HG03460 (cell line): ENCODE data around the gene ROBO3.
A peak's percentile ranks its signal among the peaks of the same experiment; 100 is the strongest.

Source experiments
- ATAC-seq: cut with Tn5 transposase; IDR thresholded peaks from one replicate; pipeline ENCODE4 v1.9.1; 2021; ENCODE audit not compliant: unreplicated experiment

ROBO3 gene

DNA sequence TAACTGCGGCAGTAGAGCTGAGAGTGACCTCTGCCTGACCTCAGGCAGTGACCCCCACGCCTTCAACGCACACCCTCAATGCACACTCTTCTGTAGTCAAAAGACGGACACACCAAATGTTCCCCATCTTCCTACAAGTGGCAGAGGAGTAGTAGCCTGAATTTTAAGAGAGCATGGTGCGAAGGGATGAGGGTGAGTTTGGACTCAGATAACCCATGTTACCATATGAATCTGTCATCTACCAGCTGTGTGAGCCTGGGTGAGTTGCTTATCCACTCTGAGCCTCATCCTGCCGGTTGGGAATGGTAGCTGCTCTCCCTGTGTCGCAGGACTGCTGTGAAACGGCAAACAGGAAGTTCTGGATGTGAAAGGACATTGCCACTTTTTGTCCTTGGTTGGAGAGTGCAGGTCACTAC, 20.6 kb upstream of the ROBO3 start:
- no peak for ATAC-seq

DNA sequence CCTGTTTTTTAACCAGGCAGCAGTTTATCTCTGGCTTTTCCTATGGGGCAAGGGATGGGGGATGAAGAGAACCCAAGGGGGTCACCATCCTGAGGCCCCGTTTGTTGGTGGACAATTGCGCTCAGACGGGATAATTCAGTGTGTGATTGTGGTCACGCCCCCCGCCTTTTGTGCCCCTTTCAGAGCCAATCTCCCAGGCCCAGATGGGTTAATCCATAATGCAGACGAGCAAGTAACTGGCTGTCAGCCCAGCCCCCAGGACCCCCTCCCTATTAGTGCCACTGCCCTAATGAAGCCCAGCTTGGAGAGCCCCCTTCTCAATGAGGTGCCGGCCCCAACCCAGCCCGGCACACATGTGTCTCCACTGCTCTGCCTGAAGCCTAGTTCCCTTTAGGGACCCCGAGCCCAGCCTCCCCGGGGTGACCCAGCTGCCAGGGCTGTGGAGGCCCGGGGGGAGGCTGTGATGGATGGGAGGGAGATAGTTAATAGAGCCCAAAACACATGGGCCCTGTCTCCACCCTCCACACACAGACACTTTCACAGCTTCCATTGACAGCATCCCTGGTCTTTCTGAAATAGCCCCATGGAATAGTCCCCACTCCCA, 19.1 kb upstream of the ROBO3 start:
- no peak for ATAC-seq

GRCh38 chr11:124859171-124859570, 6.1 kb upstream of the ROBO3 start:
- ATAC-seq, result no peak

- no peak for ATAC-seq
Measured at GRCh38 chr11:124861670-124862069, 3.6 kb upstream of the ROBO3 start.

DNA sequence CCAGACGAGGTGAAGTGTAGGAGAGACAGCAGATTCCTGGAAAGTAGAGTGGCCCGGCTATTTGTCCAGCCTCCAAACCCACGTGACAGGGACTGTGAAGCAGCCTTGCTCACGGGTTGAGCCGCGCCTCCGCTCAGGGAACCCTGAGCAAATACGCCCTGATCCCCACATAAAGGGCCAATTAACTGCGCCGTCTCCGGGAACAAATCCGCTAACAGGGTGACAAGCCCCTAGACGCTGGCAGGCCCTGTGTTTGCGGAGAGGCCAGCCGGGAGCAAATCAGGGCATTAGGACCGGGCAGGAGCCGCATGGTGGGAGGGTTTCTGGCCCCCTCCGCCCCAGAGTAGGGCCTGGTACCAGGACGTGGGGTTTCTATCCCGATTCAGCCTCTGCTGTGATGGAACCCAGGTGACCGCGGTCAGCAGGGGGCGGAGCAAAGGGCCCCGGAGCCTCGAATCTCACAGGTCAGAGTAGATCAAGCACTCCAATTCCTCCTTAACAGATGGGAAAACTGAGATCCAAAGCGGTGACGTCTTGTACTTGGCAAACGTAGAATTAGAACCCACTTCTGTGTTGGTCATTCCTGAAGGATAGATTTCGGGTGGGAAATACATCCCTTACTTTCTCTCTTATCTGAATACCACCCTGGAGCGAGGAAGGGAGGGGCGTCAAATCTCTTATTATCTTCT, 2.0 kb upstream of the ROBO3 start:
- ATAC-seq, result no peak

DNA sequence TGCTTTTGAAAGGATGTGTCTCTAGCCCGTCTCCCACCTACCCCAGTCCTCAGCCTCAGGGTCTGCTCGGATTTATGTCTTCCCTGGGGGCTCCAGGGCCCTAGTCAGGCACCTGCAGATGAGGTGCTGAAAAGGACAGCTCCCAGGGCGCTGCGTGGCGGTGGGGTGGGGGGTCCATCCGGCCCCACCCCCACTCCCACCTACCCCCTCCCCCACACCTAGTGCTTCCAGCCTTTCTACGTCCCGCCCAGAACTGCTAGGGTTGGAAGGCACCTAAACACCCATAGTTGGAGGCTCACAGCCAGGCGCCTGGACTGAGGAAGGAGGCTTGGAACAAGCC, 1.4 kb upstream of the ROBO3 start:
- ATAC-seq, result no peak

- no peak for ATAC-seq
Measured at GRCh38 chr11:124864176-124864891, 898 bp upstream of the ROBO3 start.

- ATAC-seq, result no peak
Measured at GRCh38 chr11:124864892-124865180, 396 bp upstream of the ROBO3 start.

DNA sequence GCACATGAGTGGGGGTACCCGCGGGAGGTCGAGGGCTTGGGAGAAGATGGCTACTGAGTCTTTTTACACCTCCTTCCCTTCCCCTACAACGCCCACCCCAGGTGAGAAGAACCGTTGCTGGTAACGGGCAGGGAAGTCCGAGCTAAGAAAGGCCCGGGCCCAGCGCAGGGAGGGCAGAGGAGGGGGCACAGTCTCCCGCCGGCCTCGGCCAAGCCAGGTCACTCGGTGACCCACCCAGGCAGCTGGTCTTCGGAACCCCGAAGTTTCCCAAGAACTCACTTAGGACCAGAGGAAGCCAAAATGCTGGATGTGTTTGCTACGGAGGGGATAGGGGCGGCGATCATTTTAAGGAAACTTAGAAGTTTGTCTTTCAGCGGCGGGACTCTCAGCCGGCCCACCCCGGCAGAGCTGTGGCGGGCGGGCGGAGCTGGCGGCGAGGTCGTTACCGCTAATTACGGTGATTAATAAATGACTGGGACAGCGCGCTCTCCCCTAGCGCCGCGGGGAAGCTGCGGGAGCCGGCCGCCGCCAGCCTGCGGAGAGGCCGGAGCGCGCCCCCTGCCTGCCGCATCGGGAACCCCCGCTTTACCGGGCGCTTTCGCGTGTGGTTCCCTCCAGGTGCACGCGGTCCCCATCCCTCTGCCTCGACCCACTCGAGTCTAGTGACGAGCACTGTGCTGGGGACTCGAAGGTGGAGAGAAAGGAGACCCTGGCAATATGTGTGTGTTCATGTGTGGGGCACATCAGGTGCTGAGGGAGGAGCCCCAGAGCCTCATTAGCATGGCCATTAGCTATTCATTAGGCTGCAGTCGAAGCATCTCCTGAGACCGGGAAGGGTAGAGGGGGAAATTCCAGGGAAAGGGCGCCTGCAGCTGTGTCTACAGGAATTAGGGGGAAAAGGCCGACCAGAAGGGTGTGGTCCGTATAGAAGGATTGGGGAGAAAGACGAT, 945 bp downstream of the ROBO3 start:
- no peak for ATAC-seq

DNA sequence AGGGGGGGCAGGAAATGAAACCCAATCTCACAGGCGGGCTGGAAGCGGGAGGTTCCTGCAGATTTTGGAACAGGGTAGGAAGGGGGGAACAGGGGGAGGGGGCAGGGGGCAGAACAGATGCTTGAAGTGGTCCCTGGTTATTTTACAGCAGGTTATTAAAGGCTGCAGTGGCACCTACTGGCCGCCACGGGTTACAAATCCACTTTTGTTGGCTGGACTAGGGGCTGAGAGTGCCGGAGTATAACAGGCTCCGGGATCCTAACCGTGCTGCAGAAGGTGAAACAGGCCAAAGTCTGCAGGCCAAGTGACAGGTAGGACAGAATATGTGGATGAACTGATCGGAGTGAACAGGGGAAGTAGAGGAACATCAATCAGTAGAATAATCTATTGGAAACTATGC, 2.5 kb downstream of the ROBO3 start:
- ATAC-seq, result peak; percentile 51

DNA sequence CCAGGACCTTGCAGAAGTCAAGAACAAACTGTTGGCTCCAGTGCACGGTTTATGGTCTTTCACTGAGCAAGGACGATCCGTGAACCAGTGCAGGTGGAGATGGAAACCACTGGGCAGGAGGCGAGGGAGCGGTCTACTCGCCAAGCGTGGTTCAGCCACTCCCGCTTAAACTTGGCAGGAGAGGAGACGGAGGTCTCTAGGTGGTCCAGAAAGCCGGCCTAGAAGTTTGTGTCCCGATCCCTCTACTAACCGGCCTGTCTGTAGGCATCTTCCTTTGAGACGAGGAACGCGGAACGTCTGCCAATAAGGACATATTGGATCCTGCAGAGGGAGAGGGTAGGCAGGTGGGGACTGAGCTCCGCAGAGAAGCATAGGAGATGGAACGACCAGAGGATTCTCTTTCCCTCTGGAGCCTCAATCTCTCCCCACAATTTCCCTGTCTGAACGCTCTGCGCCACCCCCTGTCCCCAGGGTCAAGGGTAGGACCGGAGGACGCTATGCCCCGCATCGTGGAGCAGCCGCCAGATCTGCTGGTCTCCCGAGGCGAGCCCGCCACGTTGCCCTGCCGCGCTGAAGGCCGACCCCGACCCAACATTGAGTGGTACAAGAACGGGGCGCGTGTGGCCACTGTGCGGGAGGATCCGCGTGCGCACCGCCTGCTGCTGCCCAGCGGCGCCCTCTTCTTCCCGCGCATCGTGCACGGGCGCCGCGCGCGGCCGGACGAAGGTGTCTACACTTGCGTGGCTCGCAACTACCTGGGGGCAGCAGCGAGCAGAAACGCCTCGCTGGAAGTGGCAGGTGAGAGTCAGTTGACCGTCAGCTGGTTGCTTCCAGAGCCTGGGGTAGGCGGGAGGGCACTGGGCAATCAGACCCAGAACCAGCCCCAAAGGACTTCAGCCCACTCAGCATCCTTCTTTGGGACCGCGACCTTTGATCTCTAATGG, 3.4 kb downstream of the ROBO3 start:
- no peak for ATAC-seq

GRCh38 chr11:124869331-124869730, 4.1 kb downstream of the ROBO3 start:
- no peak for ATAC-seq

GRCh38 chr11:124869856-124870387, 4.7 kb downstream of the ROBO3 start:
- no peak for ATAC-seq

DNA sequence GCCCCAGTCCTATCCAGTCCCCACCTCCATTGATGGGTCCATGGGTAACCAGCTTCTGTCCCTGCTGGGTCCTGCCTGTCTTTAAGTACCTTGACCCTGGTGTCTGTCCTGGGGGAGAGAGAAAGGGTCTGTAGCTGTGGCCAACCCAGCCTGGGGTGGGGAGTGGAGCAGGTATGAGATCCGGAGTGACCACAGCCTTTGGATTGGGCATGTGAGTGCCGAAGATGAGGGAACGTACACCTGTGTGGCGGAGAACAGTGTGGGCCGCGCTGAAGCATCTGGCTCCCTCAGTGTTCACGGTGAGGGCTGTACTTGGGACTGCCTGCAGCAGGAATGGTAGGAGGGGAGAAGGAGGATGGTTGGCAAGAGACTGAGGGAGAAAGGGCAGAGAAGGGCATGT, 5.2 kb downstream of the ROBO3 start:
- ATAC-seq, result no peak

DNA sequence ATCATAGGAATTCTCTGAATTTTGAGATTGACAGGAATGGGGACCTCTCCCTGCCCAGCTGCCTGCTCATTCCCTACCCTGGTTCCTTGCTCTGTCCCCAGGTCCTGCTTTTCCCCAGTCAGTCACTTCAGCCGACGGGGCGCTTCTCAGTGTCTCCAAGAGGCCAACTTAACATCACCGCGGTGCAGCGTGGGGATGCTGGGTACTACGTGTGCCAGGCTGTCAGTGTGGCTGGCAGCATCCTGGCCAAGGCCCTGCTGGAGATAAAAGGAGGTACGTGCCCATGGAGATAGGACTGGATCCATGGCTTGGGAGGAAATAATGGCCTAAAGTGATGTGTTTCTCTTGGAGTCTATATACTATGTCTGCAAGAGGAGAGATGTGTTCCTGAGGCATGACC, 7.0 kb downstream of the ROBO3 start:
- ATAC-seq, result no peak

DNA sequence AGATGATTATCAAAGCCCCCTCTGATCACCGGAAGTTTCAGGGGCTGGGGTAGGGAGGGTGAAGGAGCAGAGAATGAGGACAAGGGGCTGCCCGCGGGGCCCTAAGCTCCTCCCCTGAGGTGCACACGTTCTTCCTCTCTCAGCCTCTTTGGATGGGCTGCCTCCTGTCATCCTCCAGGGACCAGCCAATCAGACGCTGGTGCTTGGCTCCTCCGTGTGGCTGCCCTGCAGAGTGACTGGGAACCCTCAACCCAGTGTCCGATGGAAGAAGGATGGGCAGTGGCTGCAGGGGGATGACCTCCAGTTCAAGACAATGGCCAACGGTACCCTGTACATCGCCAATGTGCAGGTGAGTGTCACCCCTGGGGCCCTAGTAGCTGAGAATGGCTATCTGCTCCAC, 7.5 kb downstream of the ROBO3 start:
- no peak for ATAC-seq

DNA sequence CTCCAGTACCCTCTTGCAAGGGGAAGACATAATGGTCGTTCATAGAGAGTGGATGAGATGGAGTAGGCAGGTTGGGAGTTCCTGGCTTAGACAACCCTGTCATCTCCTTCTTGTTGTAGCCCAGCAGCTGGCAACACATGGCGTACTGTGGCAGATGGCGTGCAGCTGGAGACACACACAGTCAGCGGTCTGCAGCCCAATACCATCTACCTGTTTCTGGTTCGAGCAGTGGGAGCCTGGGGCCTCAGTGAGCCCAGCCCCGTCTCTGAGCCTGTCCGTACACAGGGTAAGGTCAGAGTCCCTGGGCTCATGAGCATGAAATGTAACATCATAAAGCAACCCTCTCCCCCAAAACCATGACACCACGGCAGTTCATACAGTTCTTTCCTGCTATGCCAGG, 8.7 kb downstream of the ROBO3 start:
- no peak for ATAC-seq

DNA sequence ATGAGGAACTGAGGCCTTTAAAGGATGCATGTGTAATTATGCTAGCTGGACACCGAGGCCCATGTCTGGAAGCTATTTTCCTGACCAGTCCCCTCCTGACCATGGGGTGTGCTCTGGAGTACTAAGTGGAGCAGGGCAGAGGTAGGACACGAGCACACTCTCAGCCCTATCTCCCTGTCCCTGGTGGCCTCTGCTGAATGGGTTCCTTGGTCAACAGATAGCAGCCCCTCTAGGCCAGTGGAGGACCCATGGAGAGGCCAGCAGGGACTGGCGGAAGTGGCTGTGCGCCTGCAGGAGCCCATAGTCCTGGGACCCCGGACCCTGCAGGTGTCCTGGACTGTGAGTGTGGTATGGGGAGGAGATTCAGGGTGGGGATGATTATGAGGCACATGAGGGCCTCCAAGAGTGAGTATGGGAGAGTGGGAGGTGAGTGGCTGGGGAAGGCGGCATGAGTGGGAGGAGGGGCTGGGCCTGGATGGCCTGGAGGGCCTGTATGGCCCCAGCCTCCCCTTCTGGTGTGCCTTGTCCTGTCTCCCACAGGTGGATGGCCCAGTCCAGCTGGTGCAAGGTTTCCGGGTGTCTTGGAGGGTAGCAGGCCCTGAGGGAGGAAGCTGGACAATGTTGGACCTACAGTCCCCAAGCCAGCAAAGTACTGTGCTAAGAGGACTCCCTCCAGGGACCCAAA, 9.5 kb downstream of the ROBO3 start:
- no peak for ATAC-seq

DNA sequence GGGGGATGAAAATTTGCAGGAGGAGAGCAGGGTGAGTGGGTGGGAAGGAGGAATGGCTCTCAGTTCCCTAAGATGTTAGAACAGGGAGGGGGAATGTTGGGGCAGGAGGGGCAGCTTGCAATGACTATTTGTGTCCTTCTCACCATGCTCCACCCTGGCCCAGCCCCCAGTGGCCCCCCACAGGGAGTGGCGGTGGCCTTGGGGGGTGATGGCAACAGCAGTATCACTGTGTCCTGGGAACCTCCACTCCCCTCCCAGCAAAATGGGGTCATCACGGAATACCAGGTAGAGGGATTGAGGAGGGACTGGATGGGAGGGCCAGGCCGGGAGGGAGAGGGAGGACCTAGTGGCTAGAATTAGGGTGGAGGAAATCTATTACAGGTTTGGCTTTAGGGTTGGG, 10.2 kb downstream of the ROBO3 start:
- no peak for ATAC-seq
